H1 (cell line): ENCODE results near the gene KRT7. TPM values are rescaled to one million over a fixed set of nuclear protein-coding genes. Genes with fewer than 3 reads are reported as not detected.

Source experiments
- BACH1 ChIP-seq: IDR thresholded peaks from 2 replicates; pipeline ENCODE4 v1.6.1; 2012; ENCODE audit warnings: low read length, improper control_type of control experiment
- CEBPB ChIP-seq: IDR thresholded peaks from 2 replicates; pipeline ENCODE4 v1.6.1; 2012; ENCODE audit warnings: low read depth, low read length
- CREB1 ChIP-seq: IDR thresholded peaks from 2 replicates; pipeline ENCODE4 v1.6.1; 2012; ENCODE audit warnings: inconsistent platforms
- EP300 ChIP-seq, 2 experiments: IDR thresholded peaks; 1 replicate in 1 of 2; 2 replicates in 1 of 2; pipeline ENCODE4 v1.6.1; 2011 to 2012; ENCODE audit warnings: low read depth in 2 of 2, low read length in 2 of 2, mild to moderate bottlenecking in 2 of 2, borderline replicate concordance in 1 of 2, inconsistent platforms in 1 of 2, moderate library complexity in 1 of 2
- JUND ChIP-seq: IDR thresholded peaks from 2 replicates; pipeline ENCODE4 v1.6.1; 2011; ENCODE audit warnings: mild to moderate bottlenecking, improper control_type of control experiment, low read length
- POU5F1 ChIP-seq: IDR thresholded peaks from 2 replicates; pipeline ENCODE4 v1.6.1; 2011; ENCODE audit warnings: low read depth, mild to moderate bottlenecking, low read length, moderate library complexity
- RAD21 ChIP-seq, 2 experiments: IDR thresholded peaks in 1 of 2; conservative IDR thresholded peaks in 1 of 2; 2 replicates each; pipeline ENCODE4 v1.6.1; 2011; ENCODE audit warnings: low read depth in 2 of 2, low read length in 2 of 2, improper control_type of control experiment in 1 of 2, inconsistent platforms in 1 of 2, mild to moderate bottlenecking in 1 of 2, moderate library complexity in 1 of 2
- SP1 ChIP-seq: IDR thresholded peaks from 2 replicates; pipeline ENCODE4 v1.6.1; 2011; ENCODE audit warnings: low read depth, low read length
- YY1 ChIP-seq: IDR thresholded peaks from 2 replicates; pipeline ENCODE4 v1.6.1; 2011; ENCODE audit warnings: low read depth, mild to moderate bottlenecking, low read length
- polyA plus RNA-seq, 7 experiments: library from polyadenylated mRNA; depleted of rRNA in 3 of 7; stranded (reverse) in 5 of 7; unstranded in 2 of 7; fragments of >200 nt in 5 of 7; fragments of 200-250 nt in 2 of 7; gene quantifications; 1 replicate in 5 of 7; 2 replicates in 1 of 7; 4 replicates in 1 of 7; pipeline versions ENCODE4 v1.2.1 to v1.2.3, GENCODE V29; 2011 to 2013; ENCODE audit warnings: missing spikeins in 2 of 7, mixed read lengths in 2 of 7
- total RNA-seq: library from RNA; stranded (reverse); fragmentation: NEBNext Ultra II Directional; extraction: Animal tissue kit (Norgen Biotek cat#: 25700); gene quantifications from 2 replicates; pipeline ENCODE4 v1.2.1, GENCODE V29; 2021
- TF ChIP-seq, protein P1 (sequence below): fragments of 300-600 bp; sonication (generic); IDR thresholded peaks from 2 replicates; pipeline ENCODE4 v1.7.1; 2012; ENCODE audit warnings: low read length, moderate library complexity, mild to moderate bottlenecking, inconsistent platforms; ENCODE audit not compliant: insufficient replicate concordance

Gene KRT7
- total and polyA plus RNA-seq, 2 of the 8 experiments (the other 6 are each of a cell fraction or from before 2014, with no cell fraction given), result 13.2 to 19.0 TPM

- TF ChIP-seq, protein P1, sequence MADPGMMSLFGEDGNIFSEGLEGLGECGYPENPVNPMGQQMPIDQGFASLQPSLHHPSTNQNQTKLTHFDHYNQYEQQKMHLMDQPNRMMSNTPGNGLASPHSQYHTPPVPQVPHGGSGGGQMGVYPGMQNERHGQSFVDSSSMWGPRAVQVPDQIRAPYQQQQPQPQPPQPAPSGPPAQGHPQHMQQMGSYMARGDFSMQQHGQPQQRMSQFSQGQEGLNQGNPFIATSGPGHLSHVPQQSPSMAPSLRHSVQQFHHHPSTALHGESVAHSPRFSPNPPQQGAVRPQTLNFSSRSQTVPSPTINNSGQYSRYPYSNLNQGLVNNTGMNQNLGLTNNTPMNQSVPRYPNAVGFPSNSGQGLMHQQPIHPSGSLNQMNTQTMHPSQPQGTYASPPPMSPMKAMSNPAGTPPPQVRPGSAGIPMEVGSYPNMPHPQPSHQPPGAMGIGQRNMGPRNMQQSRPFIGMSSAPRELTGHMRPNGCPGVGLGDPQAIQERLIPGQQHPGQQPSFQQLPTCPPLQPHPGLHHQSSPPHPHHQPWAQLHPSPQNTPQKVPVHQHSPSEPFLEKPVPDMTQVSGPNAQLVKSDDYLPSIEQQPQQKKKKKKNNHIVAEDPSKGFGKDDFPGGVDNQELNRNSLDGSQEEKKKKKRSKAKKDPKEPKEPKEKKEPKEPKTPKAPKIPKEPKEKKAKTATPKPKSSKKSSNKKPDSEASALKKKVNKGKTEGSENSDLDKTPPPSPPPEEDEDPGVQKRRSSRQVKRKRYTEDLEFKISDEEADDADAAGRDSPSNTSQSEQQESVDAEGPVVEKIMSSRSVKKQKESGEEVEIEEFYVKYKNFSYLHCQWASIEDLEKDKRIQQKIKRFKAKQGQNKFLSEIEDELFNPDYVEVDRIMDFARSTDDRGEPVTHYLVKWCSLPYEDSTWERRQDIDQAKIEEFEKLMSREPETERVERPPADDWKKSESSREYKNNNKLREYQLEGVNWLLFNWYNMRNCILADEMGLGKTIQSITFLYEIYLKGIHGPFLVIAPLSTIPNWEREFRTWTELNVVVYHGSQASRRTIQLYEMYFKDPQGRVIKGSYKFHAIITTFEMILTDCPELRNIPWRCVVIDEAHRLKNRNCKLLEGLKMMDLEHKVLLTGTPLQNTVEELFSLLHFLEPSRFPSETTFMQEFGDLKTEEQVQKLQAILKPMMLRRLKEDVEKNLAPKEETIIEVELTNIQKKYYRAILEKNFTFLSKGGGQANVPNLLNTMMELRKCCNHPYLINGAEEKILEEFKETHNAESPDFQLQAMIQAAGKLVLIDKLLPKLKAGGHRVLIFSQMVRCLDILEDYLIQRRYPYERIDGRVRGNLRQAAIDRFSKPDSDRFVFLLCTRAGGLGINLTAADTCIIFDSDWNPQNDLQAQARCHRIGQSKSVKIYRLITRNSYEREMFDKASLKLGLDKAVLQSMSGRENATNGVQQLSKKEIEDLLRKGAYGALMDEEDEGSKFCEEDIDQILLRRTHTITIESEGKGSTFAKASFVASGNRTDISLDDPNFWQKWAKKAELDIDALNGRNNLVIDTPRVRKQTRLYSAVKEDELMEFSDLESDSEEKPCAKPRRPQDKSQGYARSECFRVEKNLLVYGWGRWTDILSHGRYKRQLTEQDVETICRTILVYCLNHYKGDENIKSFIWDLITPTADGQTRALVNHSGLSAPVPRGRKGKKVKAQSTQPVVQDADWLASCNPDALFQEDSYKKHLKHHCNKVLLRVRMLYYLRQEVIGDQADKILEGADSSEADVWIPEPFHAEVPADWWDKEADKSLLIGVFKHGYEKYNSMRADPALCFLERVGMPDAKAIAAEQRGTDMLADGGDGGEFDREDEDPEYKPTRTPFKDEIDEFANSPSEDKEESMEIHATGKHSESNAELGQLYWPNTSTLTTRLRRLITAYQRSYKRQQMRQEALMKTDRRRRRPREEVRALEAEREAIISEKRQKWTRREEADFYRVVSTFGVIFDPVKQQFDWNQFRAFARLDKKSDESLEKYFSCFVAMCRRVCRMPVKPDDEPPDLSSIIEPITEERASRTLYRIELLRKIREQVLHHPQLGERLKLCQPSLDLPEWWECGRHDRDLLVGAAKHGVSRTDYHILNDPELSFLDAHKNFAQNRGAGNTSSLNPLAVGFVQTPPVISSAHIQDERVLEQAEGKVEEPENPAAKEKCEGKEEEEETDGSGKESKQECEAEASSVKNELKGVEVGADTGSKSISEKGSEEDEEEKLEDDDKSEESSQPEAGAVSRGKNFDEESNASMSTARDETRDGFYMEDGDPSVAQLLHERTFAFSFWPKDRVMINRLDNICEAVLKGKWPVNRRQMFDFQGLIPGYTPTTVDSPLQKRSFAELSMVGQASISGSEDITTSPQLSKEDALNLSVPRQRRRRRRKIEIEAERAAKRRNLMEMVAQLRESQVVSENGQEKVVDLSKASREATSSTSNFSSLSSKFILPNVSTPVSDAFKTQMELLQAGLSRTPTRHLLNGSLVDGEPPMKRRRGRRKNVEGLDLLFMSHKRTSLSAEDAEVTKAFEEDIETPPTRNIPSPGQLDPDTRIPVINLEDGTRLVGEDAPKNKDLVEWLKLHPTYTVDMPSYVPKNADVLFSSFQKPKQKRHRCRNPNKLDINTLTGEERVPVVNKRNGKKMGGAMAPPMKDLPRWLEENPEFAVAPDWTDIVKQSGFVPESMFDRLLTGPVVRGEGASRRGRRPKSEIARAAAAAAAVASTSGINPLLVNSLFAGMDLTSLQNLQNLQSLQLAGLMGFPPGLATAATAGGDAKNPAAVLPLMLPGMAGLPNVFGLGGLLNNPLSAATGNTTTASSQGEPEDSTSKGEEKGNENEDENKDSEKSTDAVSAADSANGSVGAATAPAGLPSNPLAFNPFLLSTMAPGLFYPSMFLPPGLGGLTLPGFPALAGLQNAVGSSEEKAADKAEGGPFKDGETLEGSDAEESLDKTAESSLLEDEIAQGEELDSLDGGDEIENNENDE, result no peak
- TF ChIP-seq SP1 (no peak), YY1 (no peak), RAD21 (IDR thresholded peaks at IDR 0.05 in 1 of 2, conservative IDR thresholded peaks at IDR 0.05 in 1 of 2; ENCODE audit: low read depth in 2 of 2, low read length in 2 of 2) (no peak), JUND (no peak), CREB1 (no peak), POU5F1 (no peak), CEBPB (no peak), BACH1 (no peak), EP300 (IDR thresholded peaks at IDR 0.05; ENCODE audit: borderline replicate concordance in 1 of 2, low read depth in 2 of 2, low read length in 2 of 2) (no peak)
Observed at GRCh38 chr12:52216100-52216499, 16.9 kb upstream of the KRT7 start (continued).
